GM12878 (cell line): ENCODE data around the gene SYNGR2. TPM values are rescaled to one million over a fixed set of nuclear protein-coding genes. Genes with fewer than 3 reads are reported as not detected.
A peak's percentile ranks its signal among the peaks of the same experiment; 100 is the strongest.

Experiments
- ATAC-seq: fragments of 200-7000 bp; cut with Tn5 transposase; 3 replicates; pipeline ENCODE4 v1.9.1; 2020; ENCODE audit warnings: mild to moderate bottlenecking, moderate library complexity
- BruUV-seq: library from RNA; stranded (reverse); fragments of 400-500 nt; replicated peaks from 2 replicates; lab custom pipeline; 2021; lab: Mats Ljungman, UMichigan
- CTCF ChIA-PET: fragments of 300-600 bp; sonication (Branson Sonifier 250); formaldehyde crosslinking; extraction: SDS; loops from one replicate; lab custom pipeline; 2021; ENCODE audit warnings: inconsistent platforms; lab: Yijun Ruan, JAX
- POLR2A ChIA-PET: fragments of 350-600 bp; formaldehyde crosslinking; extraction: SDS; loops from one replicate; lab custom pipeline; 2021; ENCODE audit warnings: inconsistent platforms; lab: Charles Lee
- RAD21 ChIA-PET: fragments of 300-600 bp; sonication (Branson Sonifier 250); formaldehyde crosslinking; loops from one replicate; lab custom pipeline; 2023; ENCODE audit warnings: antibody characterized with exemption; ENCODE audit not compliant: unreplicated experiment; lab: Charles Lee
- SMC1A ChIA-PET: fragments of 300-600 bp; sonication (Branson Sonifier 250); formaldehyde crosslinking; loops from one replicate; lab custom pipeline; 2023; ENCODE audit not compliant: unreplicated experiment, uncharacterized antibody; lab: Charles Lee
- DNase-seq: peaks from one replicate; pipeline ENCODE4 v3.0.0-alpha.2; 2011; ENCODE audit warnings: low read depth, low spot score
- FAIRE-seq: peaks from 3 replicates; lab custom pipeline; 2011; peaks lifted over from hg19 to GRCh38; lab: Jason Lieb, UNC
- H2AFZ ChIP-seq: 2 replicates; pipeline ENCODE4 v1.6.0; 2011; ENCODE audit warnings: low read depth, low read length, control low read depth; ENCODE audit not compliant: control insufficient read depth
- H3K27ac ChIP-seq: 2 replicates; pipeline ENCODE4 v1.5.1; 2011; ENCODE audit warnings: control low read depth; ENCODE audit not compliant: control insufficient read depth, insufficient read depth
- H3K27me3 ChIP-seq, 2 experiments: replicated peaks in 1 of 2; 2 replicates each; pipeline versions ENCODE4 v1.6.0 to v1.6.1; 2011; ENCODE audit warnings: low read length in 1 of 2; ENCODE audit not compliant: control insufficient read depth in 2 of 2, insufficient read depth in 2 of 2
- H3K36me3 ChIP-seq, 2 experiments: 2 replicates each; pipeline ENCODE4 v1.5.1; 2011; ENCODE audit warnings: low read length in 1 of 2; ENCODE audit not compliant: control insufficient read depth in 2 of 2, insufficient read depth in 2 of 2
- H3K4me1 ChIP-seq: 2 replicates; pipeline ENCODE4 v1.6.1; 2011; ENCODE audit warnings: mild to moderate bottlenecking, low read length, moderate library complexity, mixed read lengths; ENCODE audit not compliant: control insufficient read depth, insufficient read depth
- H3K4me2 ChIP-seq: 2 replicates; pipeline ENCODE4 v1.6.0; 2011; ENCODE audit warnings: control low read depth; ENCODE audit not compliant: control insufficient read depth, insufficient read depth
- H3K4me3 ChIP-seq: fragments of 200-600 bp; sonication (generic); 2 replicates; pipeline ENCODE4 v1.5.1; 2016
- H3K79me2 ChIP-seq: 2 replicates; pipeline ENCODE4 v1.6.0; 2011; ENCODE audit warnings: low read length; ENCODE audit not compliant: control insufficient read depth, insufficient read depth
- H3K9ac ChIP-seq: 2 replicates; pipeline ENCODE4 v1.8.0; 2011; ENCODE audit warnings: low read length, control low read depth, mixed read lengths; ENCODE audit not compliant: control insufficient read depth, insufficient read depth
- H3K9me3 ChIP-seq: replicated peaks from 3 replicates; pipeline ENCODE4 v1.5.1; 2011; ENCODE audit warnings: mild to moderate bottlenecking, low read length; ENCODE audit not compliant: control insufficient read depth, insufficient read depth
- H4K20me1 ChIP-seq: 2 replicates; pipeline ENCODE4 v1.6.0; 2011; ENCODE audit not compliant: control insufficient read depth, insufficient read depth
- EGR1 ChIP-seq, 2 experiments: IDR thresholded peaks; 1 replicate in 1 of 2; 2 replicates in 1 of 2; pipeline ENCODE4 v1.6.1; 2011 to 2012; ENCODE audit warnings: low read depth in 2 of 2, low read length in 2 of 2, borderline replicate concordance in 1 of 2, mild to moderate bottlenecking in 1 of 2, moderate library complexity in 1 of 2
- GATAD2B ChIP-seq: fragments of 450-650 bp; conservative IDR thresholded peaks from 2 replicates; pipeline ENCODE4 v1.6.1; 2017; ENCODE audit warnings: low read depth, mild to moderate bottlenecking, moderate library complexity
- IRF4 ChIP-seq: IDR thresholded peaks from 2 replicates; pipeline ENCODE4 v1.6.1; 2011; ENCODE audit warnings: low read depth, low read length
- KLF5 ChIP-seq: fragments of 450-650 bp; IDR thresholded peaks from 2 replicates; pipeline ENCODE4 v1.6.1; 2014; ENCODE audit warnings: mild to moderate bottlenecking; ENCODE audit not compliant: partially characterized antibody
- LARP7 ChIP-seq: fragments of 450-650 bp; IDR thresholded peaks from 2 replicates; pipeline ENCODE4 v1.6.1; 2017; ENCODE audit warnings: mild to moderate bottlenecking
- NRF1 ChIP-seq: conservative IDR thresholded peaks from 2 replicates; pipeline ENCODE4 v1.6.1; 2011; ENCODE audit warnings: mild to moderate bottlenecking, low read depth, low read length, improper control_type of control experiment
- PAX8 ChIP-seq: fragments of 450-650 bp; IDR thresholded peaks from 2 replicates; pipeline ENCODE4 v1.6.1; 2017; ENCODE audit warnings: mild to moderate bottlenecking, moderate library complexity
- RAD51 ChIP-seq: fragments of 450-650 bp; IDR thresholded peaks from 2 replicates; pipeline ENCODE4 v1.6.1; 2016; ENCODE audit warnings: moderate library complexity, mild to moderate bottlenecking, inconsistent platforms
- RB1 ChIP-seq: fragments of 450-650 bp; formaldehyde crosslinking; IDR thresholded peaks from 2 replicates; pipeline ENCODE4 v1.6.1; 2017; ENCODE audit warnings: mild to moderate bottlenecking, borderline replicate concordance
- RBBP5 ChIP-seq: fragments of 200-600 bp; sonication (generic); conservative IDR thresholded peaks from 2 replicates; pipeline ENCODE4 v1.6.1; 2016
- RUNX3 ChIP-seq: IDR thresholded peaks from 2 replicates; pipeline ENCODE4 v1.6.1; 2012; ENCODE audit warnings: low read length, inconsistent platforms
- ZBED1 ChIP-seq: IDR thresholded peaks from 2 replicates; pipeline ENCODE4 v1.6.1; 2016; ENCODE audit warnings: borderline replicate concordance
- WGBS: methylation state at CpG from one replicate; pipeline ENCODE4 v1.1.6; 2016; ENCODE audit warnings: low lambda C conversion rate; ENCODE audit not compliant: insufficient replicate concordance, insufficient coverage; ENCODE audit errors: missing lambda C conversion rate; 5-methylcytosine and 5-hydroxymethylcytosine counted together
- in situ Hi-C: fragments of 300-500 bp; cut with MboI; formaldehyde crosslinking; loops from 9 replicates; pipeline ENCODE4 v1.14.3; 2018; ENCODE audit warnings: mixed read lengths
- intact Hi-C: fragments of 100-400 bp; cut with micrococcal nuclease; formaldehyde crosslinking; loops from one replicate; pipeline ENCODE4 v1.14.2; 2022; ENCODE audit not compliant: unreplicated experiment
- polyA plus RNA-seq, 11 experiments: library from polyadenylated mRNA; depleted of rRNA in 4 of 11; unstranded in 6 of 11; stranded (reverse) in 5 of 11; fragments of >200 nt; fragmentation: Nextera tagmentation in 4 of 11; fragmentation: Illumina TruSeq in 1 of 11; extraction: Ambion mirVana in 4 of 11; extraction: Trizol in 1 of 11; gene quantifications; 1 replicate in 1 of 11; 2 replicates in 10 of 11; pipeline versions ENCODE4 v1.2.1 to v1.2.3, GENCODE V29; 2011 to 2016; ENCODE audit warnings: inconsistent platforms in 2 of 11, missing spikeins in 2 of 11, low read depth in 1 of 11
- total RNA-seq, 4 experiments: library from RNA; depleted of rRNA in 3 of 4; stranded (reverse); fragments of >200 nt in 3 of 4; fragmentation: Illumina TruSeq in 1 of 4; extraction: Trizol in 1 of 4; gene quantifications; 2 replicates each; pipeline versions ENCODE4 v1.2.1 to v1.2.3, GENCODE V29; 2013 to 2021
- TF ChIP-seq, protein P1 (sequence below): fragments of 450-650 bp; IDR thresholded peaks from 2 replicates; pipeline ENCODE4 v1.6.1; 2017; ENCODE audit warnings: mild to moderate bottlenecking, moderate library complexity
- TF ChIP-seq, protein P2 (sequence below): IDR thresholded peaks from 2 replicates; pipeline ENCODE4 v1.6.1; 2011; ENCODE audit warnings: low read depth, mild to moderate bottlenecking, low read length, moderate library complexity, borderline replicate concordance; ENCODE audit errors: extremely low read depth
- TF ChIP-seq, protein P3 (sequence below): fragments of 450-650 bp; IDR thresholded peaks from 2 replicates; pipeline ENCODE4 v1.6.1; 2016; ENCODE audit warnings: mild to moderate bottlenecking
- TF ChIP-seq, protein P4 (sequence below): fragments of 450-650 bp; conservative IDR thresholded peaks from 2 replicates; pipeline ENCODE4 v1.6.1; 2017; ENCODE audit warnings: mild to moderate bottlenecking, moderate library complexity

SYNGR2 gene
- total and polyA plus RNA-seq, 10 of the 15 experiments (the other 5 are each of a cell fraction or from before 2014, with no cell fraction given) = 4.4 to 529 (median 261) TPM

DNA sequence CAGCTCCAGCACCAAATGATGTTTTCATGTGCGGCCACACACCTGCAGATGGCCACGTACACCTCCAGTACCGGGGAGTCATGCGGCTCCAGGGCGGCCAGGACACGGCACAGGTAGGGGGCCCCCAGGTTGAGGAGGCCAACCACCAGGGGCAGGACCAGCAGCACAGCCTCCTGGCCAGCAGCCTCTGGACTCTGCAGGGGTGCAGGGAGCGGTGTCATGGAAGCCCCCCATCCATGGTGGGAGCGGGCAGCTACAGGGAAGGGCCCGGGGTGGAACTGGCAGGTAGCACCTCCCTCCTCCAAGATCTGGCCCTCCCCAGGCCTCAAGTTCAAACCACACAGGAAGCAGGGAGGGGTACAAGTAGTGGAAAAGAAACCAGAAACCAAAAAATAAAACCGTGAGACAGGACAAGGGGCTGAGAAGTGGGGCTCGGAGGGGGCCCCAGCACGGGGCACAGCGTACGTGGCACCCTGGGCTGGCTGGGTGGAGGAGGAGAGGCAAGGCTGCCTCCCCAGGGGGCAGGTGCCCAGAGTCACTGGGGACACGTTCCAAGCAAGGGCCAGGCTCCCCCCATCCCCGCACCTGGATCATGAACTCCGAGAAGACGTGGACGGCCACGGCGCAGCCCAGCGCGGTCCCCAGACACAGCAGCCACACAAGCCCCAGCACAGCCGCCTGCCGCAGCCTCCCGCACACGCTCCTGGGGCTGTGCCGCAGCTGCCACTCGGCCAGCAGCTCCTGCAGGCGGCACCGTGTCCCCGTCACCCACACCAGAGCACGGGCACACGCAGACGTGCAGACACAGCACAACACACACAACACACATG, 47.2 kb upstream of the SYNGR2 start:
- Histone ChIP-seq H3K27ac (peak overlapping the region; percentile 85), H3K4me2 (peak overlapping the region; percentile 93), H3K9ac (peak overlapping the region; percentile 77), H3K27me3 (no peaks in the 10 kb centered on the region), H4K20me1 (no peaks in the 10 kb centered on the region), H3K36me3 (peaks cover 16 to 27% of the 10 kb centered on the region in 2 experiments), H3K4me3 (peak overlapping the region; percentile 70), H2AFZ (peak overlapping the region; percentile 23; the same call in 1 of the 2 replicates), H3K79me2 (peaks cover 55% of the 10 kb centered on the region), H3K9me3 (no peaks in the 10 kb centered on the region), H3K4me1 (peaks cover 53% of the 10 kb centered on the region)
- ATAC-seq (peak; percentile 14), DNase-seq (no peak), FAIRE-seq (peak; percentile 74)
- intact Hi-C loops = no loop called here
- BruUV-seq = no TSS peak
- WGBS = 47% methylated on average over 35 of the region's 35 CpGs
- SMC1A ChIA-PET = no interaction called here
- RAD21 ChIA-PET = interaction anchor here (0.8 to 1.8 kb wide), 4 partner anchors 9 to 130 kb away, joined by 3 to 5 read pairs (median 4); partner anchors contain the start of gene TMC8
- POLR2A ChIA-PET = interaction anchor here (0.6 to 1.0 kb wide), 3 partner anchors 14 to 84 kb away, joined by 3 to 6 read pairs (median 3); no protein-coding TSS in a partner anchor
- in situ Hi-C loops = no loop called here
- CTCF ChIA-PET = interaction anchor here (0.6 to 12.7 kb wide), 7 partner anchors 11 to 130 kb away, joined by 3 to 100 read pairs (median 5); no protein-coding TSS in a partner anchor
- TF ChIP-seq, protein P1, sequence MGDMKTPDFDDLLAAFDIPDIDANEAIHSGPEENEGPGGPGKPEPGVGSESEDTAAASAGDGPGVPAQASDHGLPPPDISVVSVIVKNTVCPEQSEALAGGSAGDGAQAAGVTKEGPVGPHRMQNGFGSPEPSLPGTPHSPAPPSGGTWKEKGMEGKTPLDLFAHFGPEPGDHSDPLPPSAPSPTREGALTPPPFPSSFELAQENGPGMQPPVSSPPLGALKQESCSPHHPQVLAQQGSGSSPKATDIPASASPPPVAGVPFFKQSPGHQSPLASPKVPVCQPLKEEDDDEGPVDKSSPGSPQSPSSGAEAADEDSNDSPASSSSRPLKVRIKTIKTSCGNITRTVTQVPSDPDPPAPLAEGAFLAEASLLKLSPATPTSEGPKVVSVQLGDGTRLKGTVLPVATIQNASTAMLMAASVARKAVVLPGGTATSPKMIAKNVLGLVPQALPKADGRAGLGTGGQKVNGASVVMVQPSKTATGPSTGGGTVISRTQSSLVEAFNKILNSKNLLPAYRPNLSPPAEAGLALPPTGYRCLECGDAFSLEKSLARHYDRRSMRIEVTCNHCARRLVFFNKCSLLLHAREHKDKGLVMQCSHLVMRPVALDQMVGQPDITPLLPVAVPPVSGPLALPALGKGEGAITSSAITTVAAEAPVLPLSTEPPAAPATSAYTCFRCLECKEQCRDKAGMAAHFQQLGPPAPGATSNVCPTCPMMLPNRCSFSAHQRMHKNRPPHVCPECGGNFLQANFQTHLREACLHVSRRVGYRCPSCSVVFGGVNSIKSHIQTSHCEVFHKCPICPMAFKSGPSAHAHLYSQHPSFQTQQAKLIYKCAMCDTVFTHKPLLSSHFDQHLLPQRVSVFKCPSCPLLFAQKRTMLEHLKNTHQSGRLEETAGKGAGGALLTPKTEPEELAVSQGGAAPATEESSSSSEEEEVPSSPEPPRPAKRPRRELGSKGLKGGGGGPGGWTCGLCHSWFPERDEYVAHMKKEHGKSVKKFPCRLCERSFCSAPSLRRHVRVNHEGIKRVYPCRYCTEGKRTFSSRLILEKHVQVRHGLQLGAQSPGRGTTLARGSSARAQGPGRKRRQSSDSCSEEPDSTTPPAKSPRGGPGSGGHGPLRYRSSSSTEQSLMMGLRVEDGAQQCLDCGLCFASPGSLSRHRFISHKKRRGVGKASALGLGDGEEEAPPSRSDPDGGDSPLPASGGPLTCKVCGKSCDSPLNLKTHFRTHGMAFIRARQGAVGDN = no peak
- TF ChIP-seq, protein P2, sequence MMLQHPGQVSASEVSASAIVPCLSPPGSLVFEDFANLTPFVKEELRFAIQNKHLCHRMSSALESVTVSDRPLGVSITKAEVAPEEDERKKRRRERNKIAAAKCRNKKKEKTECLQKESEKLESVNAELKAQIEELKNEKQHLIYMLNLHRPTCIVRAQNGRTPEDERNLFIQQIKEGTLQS = no peak
- TF ChIP-seq ZBED1 (no peak), KLF5 (no peak), NRF1 (no peak), RAD51 (no peak), RUNX3 (no peak), LARP7 (no peak), PAX8 (no peak), RB1 (no peak), RBBP5 (no peak), GATAD2B (peak; percentile 43; the same call in 1 of the 2 replicates), EGR1 (IDR thresholded peaks at IDR 0.05; ENCODE audit: borderline replicate concordance in 1 of 2, low read depth in 2 of 2, low read length in 2 of 2) (no peak), IRF4 (0 out of 2 replicates have a peak, but pooled peaks have one; percentile 5)
- TF ChIP-seq, protein P3, sequence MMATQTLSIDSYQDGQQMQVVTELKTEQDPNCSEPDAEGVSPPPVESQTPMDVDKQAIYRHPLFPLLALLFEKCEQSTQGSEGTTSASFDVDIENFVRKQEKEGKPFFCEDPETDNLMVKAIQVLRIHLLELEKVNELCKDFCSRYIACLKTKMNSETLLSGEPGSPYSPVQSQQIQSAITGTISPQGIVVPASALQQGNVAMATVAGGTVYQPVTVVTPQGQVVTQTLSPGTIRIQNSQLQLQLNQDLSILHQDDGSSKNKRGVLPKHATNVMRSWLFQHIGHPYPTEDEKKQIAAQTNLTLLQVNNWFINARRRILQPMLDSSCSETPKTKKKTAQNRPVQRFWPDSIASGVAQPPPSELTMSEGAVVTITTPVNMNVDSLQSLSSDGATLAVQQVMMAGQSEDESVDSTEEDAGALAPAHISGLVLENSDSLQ = no peak
- TF ChIP-seq, protein P4, sequence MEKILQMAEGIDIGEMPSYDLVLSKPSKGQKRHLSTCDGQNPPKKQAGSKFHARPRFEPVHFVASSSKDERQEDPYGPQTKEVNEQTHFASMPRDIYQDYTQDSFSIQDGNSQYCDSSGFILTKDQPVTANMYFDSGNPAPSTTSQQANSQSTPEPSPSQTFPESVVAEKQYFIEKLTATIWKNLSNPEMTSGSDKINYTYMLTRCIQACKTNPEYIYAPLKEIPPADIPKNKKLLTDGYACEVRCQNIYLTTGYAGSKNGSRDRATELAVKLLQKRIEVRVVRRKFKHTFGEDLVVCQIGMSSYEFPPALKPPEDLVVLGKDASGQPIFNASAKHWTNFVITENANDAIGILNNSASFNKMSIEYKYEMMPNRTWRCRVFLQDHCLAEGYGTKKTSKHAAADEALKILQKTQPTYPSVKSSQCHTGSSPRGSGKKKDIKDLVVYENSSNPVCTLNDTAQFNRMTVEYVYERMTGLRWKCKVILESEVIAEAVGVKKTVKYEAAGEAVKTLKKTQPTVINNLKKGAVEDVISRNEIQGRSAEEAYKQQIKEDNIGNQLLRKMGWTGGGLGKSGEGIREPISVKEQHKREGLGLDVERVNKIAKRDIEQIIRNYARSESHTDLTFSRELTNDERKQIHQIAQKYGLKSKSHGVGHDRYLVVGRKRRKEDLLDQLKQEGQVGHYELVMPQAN = no peak
